ENCODE results near the gene MTUS2.

The MTUS2 gene

GRCh38 chr13:29487466-29488454 lies 667.6 kb downstream of the MTUS2 start:
- no peak for DNase-seq (ENCODE audit: low read depth in 1 of 2, low spot score in 1 of 2)
- H3K27me3 ChIP-seq (ENCODE audit: insufficient read depth, poor library complexity, severe bottlenecking), result no peaks in the 10 kb centered on the region
- TF ChIP-seq, protein P1, sequence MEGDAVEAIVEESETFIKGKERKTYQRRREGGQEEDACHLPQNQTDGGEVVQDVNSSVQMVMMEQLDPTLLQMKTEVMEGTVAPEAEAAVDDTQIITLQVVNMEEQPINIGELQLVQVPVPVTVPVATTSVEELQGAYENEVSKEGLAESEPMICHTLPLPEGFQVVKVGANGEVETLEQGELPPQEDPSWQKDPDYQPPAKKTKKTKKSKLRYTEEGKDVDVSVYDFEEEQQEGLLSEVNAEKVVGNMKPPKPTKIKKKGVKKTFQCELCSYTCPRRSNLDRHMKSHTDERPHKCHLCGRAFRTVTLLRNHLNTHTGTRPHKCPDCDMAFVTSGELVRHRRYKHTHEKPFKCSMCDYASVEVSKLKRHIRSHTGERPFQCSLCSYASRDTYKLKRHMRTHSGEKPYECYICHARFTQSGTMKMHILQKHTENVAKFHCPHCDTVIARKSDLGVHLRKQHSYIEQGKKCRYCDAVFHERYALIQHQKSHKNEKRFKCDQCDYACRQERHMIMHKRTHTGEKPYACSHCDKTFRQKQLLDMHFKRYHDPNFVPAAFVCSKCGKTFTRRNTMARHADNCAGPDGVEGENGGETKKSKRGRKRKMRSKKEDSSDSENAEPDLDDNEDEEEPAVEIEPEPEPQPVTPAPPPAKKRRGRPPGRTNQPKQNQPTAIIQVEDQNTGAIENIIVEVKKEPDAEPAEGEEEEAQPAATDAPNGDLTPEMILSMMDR (IDR thresholded peaks at IDR 0.05; ENCODE audit: insufficient read depth, low read length), result no peak
- TF ChIP-seq POLR2AphosphoS5 (IDR thresholded peaks at IDR 0.05; ENCODE audit: low read depth), result no peak
- no peak for TF ChIP-seq REST (IDR thresholded peaks at IDR 0.05; ENCODE audit: insufficient replicate concordance, low read depth)
- TF ChIP-seq SPI1 (IDR thresholded peaks at IDR 0.05; ENCODE audit: borderline replicate concordance, low read depth), result no peak
- no peak for TF ChIP-seq GABPA (IDR thresholded peaks at IDR 0.05; ENCODE audit: low read depth)
- no peak overlapping the region for H3K4me3 ChIP-seq (replicated peaks; ENCODE audit: insufficient read depth, low read length)
- H3K27ac ChIP-seq (replicated peaks), result no peak overlapping the region

DNA sequence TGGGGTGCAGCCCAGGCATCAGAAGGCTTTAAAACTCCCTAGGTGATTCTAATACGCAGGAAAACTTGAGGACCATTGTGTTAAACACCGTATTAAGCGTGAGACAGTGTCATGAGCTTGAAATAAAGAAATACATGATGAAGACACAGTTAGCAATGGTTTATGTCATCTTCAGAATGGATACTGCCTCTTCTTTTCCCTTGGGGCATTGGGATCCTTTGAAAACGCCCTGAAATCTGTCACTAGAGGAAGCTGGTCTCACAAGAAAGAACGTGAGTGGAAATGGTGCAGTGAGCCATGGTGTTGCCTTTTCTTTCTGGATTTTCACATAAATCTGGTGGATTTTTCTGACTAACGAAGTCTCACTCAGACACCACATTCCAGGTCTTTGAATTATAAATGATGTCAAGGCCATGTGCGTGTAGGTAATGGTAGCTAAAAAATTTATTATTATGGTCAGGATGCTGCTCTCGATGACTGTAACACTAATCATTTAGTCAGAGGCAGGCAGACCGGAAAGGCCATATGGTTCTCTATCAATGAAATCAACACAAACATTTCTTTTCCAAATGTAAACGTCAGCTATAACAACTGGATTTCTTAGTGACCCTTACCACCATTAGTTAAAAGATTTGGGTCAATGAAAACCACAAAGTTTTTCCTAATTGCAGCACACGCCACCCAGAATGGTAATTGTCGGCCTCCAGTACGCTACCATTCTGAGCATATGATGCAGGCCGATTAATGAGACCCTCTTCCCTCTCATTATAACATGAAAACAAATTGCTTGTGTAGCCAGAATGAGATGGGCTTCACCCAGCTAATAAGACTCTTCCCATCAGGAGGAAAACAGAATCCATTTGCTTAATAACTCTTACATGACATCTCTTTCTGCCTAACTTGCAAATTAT lies 669.8 kb downstream of the MTUS2 start:
- TF ChIP-seq, protein P1 (IDR thresholded peaks at IDR 0.05; ENCODE audit: insufficient read depth, low read length), result no peak
- TF ChIP-seq SPI1 (IDR thresholded peaks at IDR 0.05; ENCODE audit: borderline replicate concordance, low read depth) (no peak), POLR2AphosphoS5 (IDR thresholded peaks at IDR 0.05; ENCODE audit: low read depth) (no peak), GABPA (IDR thresholded peaks at IDR 0.05; ENCODE audit: low read depth) (no peak), REST (IDR thresholded peaks at IDR 0.05; ENCODE audit: insufficient replicate concordance, low read depth) (no peak)
- no peak for DNase-seq (ENCODE audit: low read depth in 1 of 2, low spot score in 1 of 2)
- H3K27ac ChIP-seq (replicated peaks), result no peak overlapping the region
- H3K27me3 ChIP-seq (ENCODE audit: insufficient read depth, poor library complexity, severe bottlenecking), result no peaks in the 10 kb centered on the region
- no peak overlapping the region for H3K4me3 ChIP-seq (replicated peaks; ENCODE audit: insufficient read depth, low read length)

DNA sequence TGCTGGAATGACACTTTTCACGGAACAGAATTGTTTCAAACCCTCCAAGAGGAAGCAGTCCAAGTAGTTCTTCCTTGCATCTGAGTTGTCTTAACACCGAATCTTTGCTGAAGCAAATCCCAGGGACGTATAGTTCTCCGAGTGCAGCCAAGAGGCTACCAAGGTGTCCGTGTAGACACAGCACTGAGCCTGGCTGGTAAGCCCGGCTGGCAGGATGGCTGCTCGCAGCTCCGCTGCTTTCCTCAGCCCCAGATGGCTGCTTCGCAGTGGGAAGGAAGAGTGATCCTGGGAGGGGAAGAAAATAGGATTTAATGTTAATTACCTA lies 670.4 kb downstream of the MTUS2 start:
- DNase-seq (ENCODE audit: low read depth in 1 of 2, low spot score in 1 of 2), result no peak
- TF ChIP-seq POLR2AphosphoS5 (IDR thresholded peaks at IDR 0.05; ENCODE audit: low read depth) (no peak), REST (IDR thresholded peaks at IDR 0.05; ENCODE audit: insufficient replicate concordance, low read depth) (no peak), SPI1 (IDR thresholded peaks at IDR 0.05; ENCODE audit: borderline replicate concordance, low read depth) (no peak), GABPA (IDR thresholded peaks at IDR 0.05; ENCODE audit: low read depth) (no peak)
- TF ChIP-seq, protein P1 (IDR thresholded peaks at IDR 0.05; ENCODE audit: insufficient read depth, low read length), result no peak
- Histone ChIP-seq H3K27me3 (ENCODE audit: insufficient read depth, poor library complexity, severe bottlenecking) (no peaks in the 10 kb centered on the region), H3K27ac (replicated peaks) (no peak overlapping the region), H3K4me3 (replicated peaks; ENCODE audit: insufficient read depth, low read length) (no peak overlapping the region)

Measured in HL-60 (cell line).